B cell (primary cell): ENCODE data around the gene SPSB1. TPM values are rescaled to one million over a fixed set of nuclear protein-coding genes. Genes with fewer than 3 reads are reported as not detected.

Experiments
- ATAC-seq: fragments of 200-7000 bp; cut with Tn5 transposase; one replicate; pipeline ENCODE4 v1.10.0; 2021; ENCODE audit warnings: low read depth, mild to moderate bottlenecking, moderate number of reproducible peaks, moderate library complexity
- CTCF ChIA-PET: fragments of 350-600 bp; sonication (Branson Sonifier 250); formaldehyde crosslinking; loops from one replicate; lab custom pipeline; 2021; ENCODE audit warnings: antibody characterized with exemption, inconsistent platforms; lab: Charles Lee
- POLR2A ChIA-PET: fragments of 350-600 bp; sonication (Branson Sonifier 250); formaldehyde crosslinking; loops from one replicate; lab custom pipeline; 2021; ENCODE audit warnings: antibody characterized with exemption; lab: Charles Lee
- DNase-seq: peaks from one replicate; pipeline ENCODE4 v3.0.0; 2013
- H2AFZ ChIP-seq: 2 replicates; pipeline ENCODE4 v1.6.1; 2012; ENCODE audit warnings: mild to moderate bottlenecking, low read depth, low read length; ENCODE audit not compliant: insufficient read depth, poor library complexity, severe bottlenecking
- H3K27ac ChIP-seq, 2 donors: 1 replicate in 1 of 2; 2 replicates in 1 of 2; pipeline ENCODE4 v1.5.1; 2012 to 2013; ENCODE audit warnings: low read length in 2 of 2, mild to moderate bottlenecking in 2 of 2, moderate library complexity in 1 of 2
- H3K27me3 ChIP-seq, 4 experiments: fragments of 200-600 bp in 1 of 4; sonication (generic) in 1 of 4; replicated peaks in 1 of 4; 1 replicate in 2 of 4; 2 replicates in 2 of 4; pipeline versions ENCODE4 v1.6.1 to v1.7.0; 2013 to 2016; ENCODE audit warnings: low read length in 3 of 4, mild to moderate bottlenecking in 2 of 4, mixed read lengths in 1 of 4, moderate library complexity in 1 of 4; ENCODE audit not compliant: insufficient read depth in 4 of 4, control insufficient read depth in 3 of 4; ENCODE audit errors: control extremely low read depth in 1 of 4
- H3K36me3 ChIP-seq, 2 experiments: replicated peaks in 1 of 2; 1 replicate in 1 of 2; 2 replicates in 1 of 2; pipeline versions ENCODE4 v1.6.1 to v1.7.1; 2013; ENCODE audit warnings: low read length in 1 of 2; ENCODE audit not compliant: insufficient read depth in 2 of 2, control insufficient read depth in 1 of 2; ENCODE audit errors: control extremely low read depth in 1 of 2, extremely low read depth in 1 of 2
- H3K4me1 ChIP-seq, 2 donors: fragments of 200-600 bp in 1 of 2; sonication (generic) in 1 of 2; 1 replicate in 1 of 2; 2 replicates in 1 of 2; pipeline versions ENCODE4 v1.5.1 to v1.6.1; 2013 to 2017; ENCODE audit warnings: low read length in 2 of 2; ENCODE audit not compliant: control insufficient read depth in 2 of 2, insufficient read depth in 2 of 2
- H3K4me2 ChIP-seq: replicated peaks from 2 replicates; pipeline ENCODE3; 2012; ENCODE audit warnings: mild to moderate bottlenecking, low read depth, low read length; ENCODE audit not compliant: poor library complexity, severe bottlenecking
- H3K4me3 ChIP-seq, 5 experiments: fragments of 200-600 bp in 1 of 5; sonication (generic) in 1 of 5; 1 replicate in 3 of 5; 2 replicates in 2 of 5; pipeline versions ENCODE4 v1.5.1 to v1.7.0; 2011 to 2016; ENCODE audit warnings: low read length in 4 of 5, mild to moderate bottlenecking in 4 of 5, low read depth in 2 of 5, control low read depth in 1 of 5, moderate library complexity in 1 of 5; ENCODE audit not compliant: insufficient read depth in 1 of 5; ENCODE audit errors: control extremely low read depth in 1 of 5, extremely low read depth in 1 of 5
- H3K79me2 ChIP-seq: fragments of 200-600 bp; sonication (generic); one replicate; pipeline ENCODE4 v1.6.0; 2016; ENCODE audit warnings: low read length; ENCODE audit not compliant: control insufficient read depth, insufficient read depth
- H3K9ac ChIP-seq: fragments of 200-600 bp; sonication (generic); 2 replicates; pipeline ENCODE4 v1.6.1; 2017; ENCODE audit warnings: mild to moderate bottlenecking, low read length, moderate library complexity
- H3K9me3 ChIP-seq, 3 donors: one replicate each; pipeline versions ENCODE4 v1.6.1 to v1.7.1; 2013; ENCODE audit warnings: low read length in 2 of 3; ENCODE audit not compliant: control insufficient read depth in 2 of 3, insufficient read depth in 1 of 3; ENCODE audit errors: control extremely low read depth in 1 of 3
- H4K20me1 ChIP-seq: 2 replicates; pipeline ENCODE4 v1.6.0; 2012; ENCODE audit warnings: mild to moderate bottlenecking, low read length; ENCODE audit not compliant: insufficient read depth, control insufficient read depth, poor library complexity, severe bottlenecking
- H3K27ac Mint-ChIP-seq: one replicate; pipeline ENCODE4 v1.8.0; 2021; ENCODE audit warnings: mixed read lengths
- H3K27me3 Mint-ChIP-seq: one replicate; pipeline ENCODE4 v1.8.0; 2021; ENCODE audit warnings: mixed read lengths
- H3K4me1 Mint-ChIP-seq: one replicate; pipeline ENCODE4 v1.8.0; 2021; ENCODE audit warnings: mixed read lengths
- H3K4me3 Mint-ChIP-seq: one replicate; pipeline ENCODE4 v1.8.0; 2021; ENCODE audit warnings: mixed read lengths
- H3K9me3 Mint-ChIP-seq: one replicate; pipeline ENCODE4 v1.8.0; 2022; ENCODE audit warnings: mixed read lengths; ENCODE audit not compliant: insufficient read depth
- CTCF ChIP-seq: fragments of 200-600 bp; IDR thresholded peaks from one replicate; pipeline ENCODE4 v1.8.0; 2022; ENCODE audit warnings: antibody characterized with exemption, mild to moderate bottlenecking
- EZH2 ChIP-seq: IDR thresholded peaks from 2 replicates; pipeline ENCODE4 v1.6.1; 2012; ENCODE audit warnings: borderline replicate concordance, low read depth, mild to moderate bottlenecking, moderate library complexity, low read length; ENCODE audit not compliant: insufficient read depth, poor library complexity, severe bottlenecking
- WGBS: methylation state at CpG from one replicate; pipeline ENCODE4 v1.1.5; 2013; ENCODE audit warnings: missing lambda C conversion rate; ENCODE audit not compliant: insufficient coverage; 5-methylcytosine and 5-hydroxymethylcytosine counted together
- intact Hi-C: fragments of 100-400 bp; cut with micrococcal nuclease; formaldehyde crosslinking; loops from one replicate; pipeline ENCODE4 v1.10.0; 2022
- polyA plus RNA-seq: library from polyadenylated mRNA; depleted of rRNA; stranded (reverse); fragments of >200 nt; gene quantifications from 2 replicates; pipeline ENCODE4 v1.2.3, GENCODE V29; 2012
- total RNA-seq, 2 donors: library from RNA; stranded (reverse); fragments of 120-200 nt in 1 of 2; gene quantifications; 1 replicate in 1 of 2; 2 replicates in 1 of 2; pipeline versions ENCODE4 v1.2.3 to v1.2.4, GENCODE V29; 2013 to 2022

The SPSB1 gene
- total and polyA plus RNA-seq, 2 donors (not counting 1 experiment from before 2014, with no cell fraction given), result 1.7 to 9.4 TPM

GRCh38 chr1:9291914-9292360, 757 bp upstream of the SPSB1 start:
- H3K9me3 ChIP-seq, result peaks cover 0 to 15% (median 11%) of the 10 kb centered on the region in 3 donors
- Mint-ChIP-seq H3K4me3 (peak overlapping the region; percentile 64), H3K9me3 (peaks cover 2% of the 10 kb centered on the region), H3K27ac (peak overlapping the region; percentile 72), H3K27me3 (no peaks in the 10 kb centered on the region), H3K4me1 (peaks cover 7% of the 10 kb centered on the region)
- DNase-seq (no peak), ATAC-seq (no peak)
- H3K27me3 ChIP-seq, result no peaks in the 10 kb centered on the region
- H3K4me2 ChIP-seq, result peak overlapping the region; percentile 88
- H3K9ac ChIP-seq, result peak overlapping the region; percentile 44
- peak overlapping the region in 2 of 5 experiments; percentile 29 to 64 for H3K4me3 ChIP-seq
- H3K27ac ChIP-seq, result no peak overlapping the region
- H2AFZ ChIP-seq, result peak overlapping the region; percentile 71
- ChIA-PET POLR2A (interaction anchor here (0.6 to 1.2 kb wide), 2 partner anchors 121 to 134 kb away, joined by 3 to 5 read pairs; no protein-coding TSS in a partner anchor), CTCF (interaction anchor here (0.5 to 6.2 kb wide), 10 partner anchors 58 to 199 kb away, joined by 3 to 352 read pairs (median 4); no protein-coding TSS in a partner anchor)
- peaks cover 6 to 23% of the 10 kb centered on the region in 2 donors for H3K4me1 ChIP-seq
- H4K20me1 ChIP-seq, result peaks cover 6% of the 10 kb centered on the region
- H3K36me3 ChIP-seq, result no peaks in the 10 kb centered on the region
- intact Hi-C loops, result loop anchor here (2.0 to 5.0 kb wide), 3 partner anchors 71 to 165 kb away; partner anchors contain the start of gene GPR157
- peaks cover 34% of the 10 kb centered on the region for H3K79me2 ChIP-seq
- whole genome bisulfite sequencing, result 68% methylated on average over 10 of the region's 13 CpGs
- no peak for TF ChIP-seq CTCF

- Histone ChIP-seq H3K4me3 (peak overlapping the region in 4 of 5 experiments; percentile 53 to 70 (median 62)), H3K4me1 (peaks cover 6 to 23% of the 10 kb centered on the region in 2 donors), H3K9me3 (peaks cover 0 to 7% (median 2%) of the 10 kb centered on the region in 3 donors), H3K79me2 (peaks cover 44% of the 10 kb centered on the region), H3K4me2 (peak overlapping the region; percentile 88), H4K20me1 (peaks cover 6% of the 10 kb centered on the region), H2AFZ (peak overlapping the region; percentile 64), H3K36me3 (no peaks in the 10 kb centered on the region), H3K27me3 (no peaks in the 10 kb centered on the region), H3K9ac (peak overlapping the region; percentile 67), H3K27ac (peak overlapping the region in 1 of 2 donors; percentile 47)
- POLR2A ChIA-PET, result no interaction called here
- CTCF ChIA-PET, result no interaction called here
- H3K27me3 Mint-ChIP-seq, result no peaks in the 10 kb centered on the region
- no peak for ATAC-seq
- H3K9me3 Mint-ChIP-seq, result peaks cover 2% of the 10 kb centered on the region
- under 1% methylated on average over 43 of the region's 43 CpGs for WGBS
- no peak overlapping the region for H3K27ac Mint-ChIP-seq
- DNase-seq, result no peak
- no peak overlapping the region for H3K4me3 Mint-ChIP-seq
- peaks cover 7% of the 10 kb centered on the region for H3K4me1 Mint-ChIP-seq
- TF ChIP-seq EZH2, result no peak
- TF ChIP-seq CTCF, result no peak
- intact Hi-C loops, result loop anchor here (1.0 to 5.0 kb wide), 4 partner anchors 70 to 166 kb away; partner anchors contain the start of gene GPR157
Measured at GRCh38 chr1:9293241-9293532, 493 bp downstream of the SPSB1 start.
